Body of pancreas (tissue), 4 donors: ENCODE data around the gene LPP. TPM values are rescaled to one million over a fixed set of nuclear protein-coding genes. Genes with fewer than 3 reads are reported as not detected.

Source experiments
- ATAC-seq: fragments of 150-250 bp; one replicate; pipeline ENCODE4 v1.9.1; 2016
- DNase-seq, 4 donors: peaks; one replicate each; pipeline ENCODE4 v3.0.0-alpha.2; 2019
- H3K27ac ChIP-seq, 4 donors: fragments of 200-600 bp; sonication (generic); 1 replicate in 3 of 4; 2 replicates in 1 of 4; pipeline versions ENCODE4 v1.5.1 to v1.6.1; 2016 to 2019; ENCODE audit warnings: mild to moderate bottlenecking in 1 of 4, mixed read lengths in 1 of 4, moderate library complexity in 1 of 4
- H3K27me3 ChIP-seq, 2 donors: fragments of 200-600 bp; sonication (generic); one replicate each; pipeline ENCODE4 v1.6.0; 2016; ENCODE audit warnings: mild to moderate bottlenecking in 1 of 2
- H3K36me3 ChIP-seq, 2 donors: fragments of 200-600 bp; sonication (generic); replicated peaks in 1 of 2; 2 replicates each; pipeline ENCODE4 v1.5.1; 2016; ENCODE audit warnings: low read depth in 2 of 2; ENCODE audit not compliant: insufficient read depth in 1 of 2
- H3K4me1 ChIP-seq: fragments of 200-600 bp; sonication (generic); one replicate; pipeline ENCODE4 v1.6.0; 2016
- H3K4me3 ChIP-seq, 2 donors: fragments of 200-600 bp; sonication (generic); 1 replicate in 1 of 2; 2 replicates in 1 of 2; pipeline ENCODE4 v1.5.1; 2016 to 2019
- H3K9me3 ChIP-seq, 3 donors: fragments of 200-600 bp; sonication (generic); 1 replicate in 2 of 3; 2 replicates in 1 of 3; pipeline ENCODE4 v1.5.1; 2016
- CTCF ChIP-seq, 7 experiments: fragments of 450-650 bp in 4 of 7; fragments of 200-600 bp in 3 of 7; sonication (generic) in 3 of 7; IDR thresholded peaks; one replicate each; pipeline ENCODE4 v1.5.1; 2016 to 2019; ENCODE audit warnings: antibody characterized with exemption in 7 of 7
- POLR2A ChIP-seq, 3 donors: fragments of 450-650 bp; IDR thresholded peaks; one replicate each; pipeline ENCODE4 v1.6.1; 2016; ENCODE audit warnings: antibody characterized with exemption in 3 of 3, mild to moderate bottlenecking in 2 of 3
- WGBS, 2 donors: methylation state at CpG; one replicate each; pipeline ENCODE4 v1.1.5; 2017; 5-methylcytosine and 5-hydroxymethylcytosine counted together
- intact Hi-C: fragments of 100-400 bp; cut with DNase I; formaldehyde crosslinking; loops from one replicate; pipeline ENCODE4 v1.15.1; 2023
- total RNA-seq, 2 donors: library from RNA; depleted of rRNA; stranded (reverse); fragments of >200 nt; gene quantifications; one replicate each; pipeline ENCODE4 v1.1.0, GENCODE V29; 2016

The LPP gene
- total RNA-seq, 2 donors from 2014 or later, result 60.6 to 65.1 TPM

- no peak overlapping the region for H3K27ac ChIP-seq
- WGBS, 2 donors, result 62 to 78% methylated on average over 2 of the region's 2 CpGs
Measured at GRCh38 chr3:188617270-188617669, 463.3 kb downstream of the LPP start.

GRCh38 chr3:188617988-188618701 is 464.2 kb downstream of the LPP start:
- no peak for ATAC-seq
- no peak for DNase-seq
- 96 to 98% methylated on average over 5 of the region's 5 CpGs for WGBS, 2 donors
- Histone ChIP-seq H3K9me3 (no peaks in the 10 kb centered on the region), H3K4me1 (no peaks in the 10 kb centered on the region), H3K36me3 (no peaks in the 10 kb centered on the region), H3K4me3 (no peak overlapping the region), H3K27me3 (no peaks in the 10 kb centered on the region), H3K27ac (no peak overlapping the region)
- intact Hi-C loops, result no loop called here
- TF ChIP-seq CTCF (IDR thresholded peaks at IDR 0.05) (no peak), POLR2A (IDR thresholded peaks at IDR 0.05) (no peak)

More at GRCh38 chr3:188617270-188617669, 463.3 kb downstream of the LPP start:
- no peaks in the 10 kb centered on the region for H3K36me3 ChIP-seq
- no peak overlapping the region for H3K4me3 ChIP-seq
- H3K9me3 ChIP-seq, result no peaks in the 10 kb centered on the region
- TF ChIP-seq POLR2A (IDR thresholded peaks at IDR 0.05) (no peak), CTCF (IDR thresholded peaks at IDR 0.05) (no peak)
- no peaks in the 10 kb centered on the region for H3K27me3 ChIP-seq
- no peak for DNase-seq
- H3K4me1 ChIP-seq, result no peaks in the 10 kb centered on the region
- ATAC-seq, result no peak
- intact Hi-C loops, result no loop called here

GRCh38 chr3:188620752-188621151 is 466.8 kb downstream of the LPP start:
- H3K27me3 ChIP-seq, result no peaks in the 10 kb centered on the region
- H3K9me3 ChIP-seq, result no peaks in the 10 kb centered on the region
- H3K4me3 ChIP-seq, result no peak overlapping the region
- DNase-seq, result no peak
- ATAC-seq, result no peak
- TF ChIP-seq POLR2A (IDR thresholded peaks at IDR 0.05) (no peak), CTCF (IDR thresholded peaks at IDR 0.05) (no peak)
- H3K27ac ChIP-seq, result no peak overlapping the region
- H3K4me1 ChIP-seq, result peaks cover 10% of the 10 kb centered on the region
- intact Hi-C loops, result no loop called here
- WGBS, 2 donors, result 96 to 98% methylated on average over 2 of the region's 2 CpGs
- H3K36me3 ChIP-seq, result no peaks in the 10 kb centered on the region

- H3K9me3 ChIP-seq, result no peaks in the 10 kb centered on the region
- no peak overlapping the region for H3K27ac ChIP-seq
- no peaks in the 10 kb centered on the region for H3K36me3 ChIP-seq
- DNase-seq, result peak in 3 of 4 donors; percentile 16 to 36 (median 28)
- H3K4me1 ChIP-seq, result peaks cover 10% of the 10 kb centered on the region
- H3K4me3 ChIP-seq, result no peak overlapping the region
- 20 to 35% methylated on average over 3 of the region's 3 CpGs for WGBS, 2 donors
- TF ChIP-seq POLR2A (IDR thresholded peaks at IDR 0.05), result no peak
- no peak for TF ChIP-seq CTCF (IDR thresholded peaks at IDR 0.05)
- ATAC-seq, result no peak
- H3K27me3 ChIP-seq, result no peaks in the 10 kb centered on the region
- intact Hi-C loops, result no loop called here
Measured at GRCh38 chr3:188624384-188624783, 470.4 kb downstream of the LPP start.

GRCh38 chr3:188624828-188625227 is 470.9 kb downstream of the LPP start:
- DNase-seq (no peak), ATAC-seq (no peak)
- H3K4me3 ChIP-seq, result no peak overlapping the region
- no peaks in the 10 kb centered on the region for H3K36me3 ChIP-seq
- H3K9me3 ChIP-seq, result no peaks in the 10 kb centered on the region
- no peaks in the 10 kb centered on the region for H3K27me3 ChIP-seq
- H3K27ac ChIP-seq, result no peak overlapping the region
- intact Hi-C loops, result no loop called here
- TF ChIP-seq POLR2A (IDR thresholded peaks at IDR 0.05) (no peak), CTCF (IDR thresholded peaks at IDR 0.05) (no peak)
- peaks cover 10% of the 10 kb centered on the region for H3K4me1 ChIP-seq
